Measurements from ENCODE around the gene TAP2. TPM values are rescaled to one million over a fixed set of nuclear protein-coding genes. Genes with fewer than 3 reads are reported as not detected.
"Not testable (repeated sequence)": the region's sequence is repeated elsewhere in the genome, so short reads cannot be mapped to it uniquely, and the experiment has no call there.

Gene TAP2
- total RNA-seq (2014; rRNA removed; shearing (Covaris generic); ENCODE audit: low replicate concordance): 93.0 and 140 TPM in 2 replicates

GRCh38 chr6:32838114-32838958 is at the start of gene TAP2:
TSS of gene TAP2 (minus strand) at chr6:32838739. CDS start at chr6:32838233, 506 bp downstream.
- H2AFZ ChIP-seq (ENCODE audit: low read length): no peak within 1 kb of the TSS
- H3K9me3 ChIP-seq (ENCODE audit: low read length): no peaks in the 10 kb centered on the region
- H3K4me2 ChIP-seq (ENCODE audit: low read depth, low read length, poor library complexity, severe bottlenecking): peak within 1 kb of the TSS; percentile 98
- H3K9ac ChIP-seq (ENCODE audit: low read length): peak within 1 kb of the TSS; percentile 98
- peaks cover 51% of the 10 kb centered on the region for H3K36me3 ChIP-seq (ENCODE audit: insufficient read depth, low read length)
- H3K27me3 ChIP-seq (ENCODE audit: low read length): no peaks in the 10 kb centered on the region
- H3K4me1 ChIP-seq (ENCODE audit: low read length): peaks cover 76% of the 10 kb centered on the region
- H3K79me2 ChIP-seq (ENCODE audit: low read length): peaks cover 66% of the 10 kb centered on the region
- H3K27ac ChIP-seq (ENCODE audit: low read length): peak within 1 kb of the TSS; percentile 85
- peak; percentile 97 for DNase-seq
- H3K4me3 ChIP-seq (ENCODE audit: low read length): peak within 1 kb of the TSS; percentile 90
- H3K9me2 ChIP-seq (replicated peaks; ENCODE audit: insufficient read depth, low read length): no peaks in the 10 kb centered on the region
- H4K20me1 ChIP-seq (ENCODE audit: insufficient read depth, low read depth, low read length): no peaks in the 10 kb centered on the region

- Histone ChIP-seq H3K79me2 (ENCODE audit: low read length) (no peaks in the 10 kb centered on the region), H3K4me1 (ENCODE audit: low read length) (peaks cover 9% of the 10 kb centered on the region), H3K27me3 (ENCODE audit: low read length) (no peaks in the 10 kb centered on the region), H3K27ac (ENCODE audit: low read length) (no peak overlapping the region), H3K4me3 (ENCODE audit: low read length) (no peak overlapping the region), H3K36me3 (ENCODE audit: insufficient read depth, low read length) (no peaks in the 10 kb centered on the region), H4K20me1 (ENCODE audit: insufficient read depth, low read depth, low read length) (no peaks in the 10 kb centered on the region), H3K9me2 (replicated peaks; ENCODE audit: insufficient read depth, low read length) (no peaks in the 10 kb centered on the region), H3K4me2 (ENCODE audit: low read depth, low read length, poor library complexity, severe bottlenecking) (no peak overlapping the region), H3K9me3 (ENCODE audit: low read length) (no peaks in the 10 kb centered on the region), H3K9ac (ENCODE audit: low read length) (no peak overlapping the region), H2AFZ (ENCODE audit: low read length) (no peak overlapping the region)
- no peak for DNase-seq
Observed at GRCh38 chr6:32887616-32888015, 49.1 kb upstream of the TAP2 start.

DNA sequence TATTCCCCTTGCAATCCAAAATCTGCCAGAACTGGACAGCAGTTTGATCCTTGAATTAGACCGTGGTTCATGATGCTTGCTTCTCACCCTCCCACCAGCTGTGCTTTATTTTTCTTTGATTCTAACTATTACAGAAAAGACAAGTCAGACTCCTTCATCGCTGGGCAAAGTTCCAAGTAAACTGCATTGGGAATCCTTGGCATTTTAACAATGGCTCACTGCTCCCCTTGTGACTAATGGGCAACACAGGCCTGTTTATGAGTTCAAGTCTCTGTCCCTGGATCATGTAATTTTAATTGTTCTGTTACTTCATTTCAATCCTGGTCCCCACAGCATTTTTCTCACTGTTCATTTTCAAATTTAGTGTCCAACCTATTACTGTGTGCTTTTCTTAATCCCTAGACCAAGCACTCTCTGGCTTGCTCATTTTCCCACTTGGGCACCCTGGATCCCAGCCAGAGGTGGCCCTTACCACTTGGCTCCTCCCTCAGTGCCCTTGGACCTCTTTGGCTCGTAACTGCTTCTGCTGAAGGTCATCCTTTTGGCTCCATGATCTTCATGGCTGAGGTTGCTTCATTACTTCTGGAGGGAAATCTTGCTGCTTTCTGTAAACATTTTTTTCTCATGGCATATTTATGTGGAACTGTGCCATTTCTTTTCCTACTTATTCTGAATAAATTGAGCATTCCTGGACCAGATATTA is 48.3 kb upstream of the TAP2 start:
- Histone ChIP-seq H3K79me2 (ENCODE audit: low read length) (no peaks in the 10 kb centered on the region), H3K4me2 (ENCODE audit: low read depth, low read length, poor library complexity, severe bottlenecking) (no peak overlapping the region), H3K9ac (ENCODE audit: low read length) (no peak overlapping the region), H3K4me3 (ENCODE audit: low read length) (no peak overlapping the region), H3K4me1 (ENCODE audit: low read length) (peaks cover 11% of the 10 kb centered on the region), H3K9me3 (ENCODE audit: low read length) (no peaks in the 10 kb centered on the region), H3K36me3 (ENCODE audit: insufficient read depth, low read length) (no peaks in the 10 kb centered on the region), H3K9me2 (replicated peaks; ENCODE audit: insufficient read depth, low read length) (no peaks in the 10 kb centered on the region), H4K20me1 (ENCODE audit: insufficient read depth, low read depth, low read length) (no peaks in the 10 kb centered on the region), H2AFZ (ENCODE audit: low read length) (no peak overlapping the region), H3K27ac (ENCODE audit: low read length) (no peak overlapping the region), H3K27me3 (ENCODE audit: low read length) (no peaks in the 10 kb centered on the region)
- no peak for DNase-seq

GRCh38 chr6:32885698-32886286 is 47.3 kb upstream of the TAP2 start:
- no peak overlapping the region for H3K4me2 ChIP-seq (ENCODE audit: low read depth, low read length, poor library complexity, severe bottlenecking)
- peak; percentile 94 for DNase-seq
- H4K20me1 ChIP-seq (ENCODE audit: insufficient read depth, low read depth, low read length): no peaks in the 10 kb centered on the region

DNA sequence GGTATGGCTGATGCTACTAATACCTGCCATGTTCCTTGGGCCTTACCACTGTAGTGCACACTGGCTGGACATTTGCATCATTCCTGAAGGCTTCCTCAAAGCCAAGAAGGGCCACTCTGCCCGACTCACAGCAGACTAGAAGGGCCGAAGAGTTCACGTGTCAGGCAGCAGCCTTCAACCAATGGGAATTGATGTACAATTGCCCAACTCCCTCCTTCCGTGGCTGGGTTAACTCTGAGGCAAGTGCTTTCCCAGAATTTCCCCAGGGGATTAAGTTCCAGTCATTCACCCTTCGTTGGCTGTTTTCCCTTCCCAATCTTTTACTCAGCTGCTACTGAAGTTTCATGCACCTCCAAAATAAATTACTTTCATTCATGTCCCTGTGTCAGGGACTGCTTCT is 45.2 kb upstream of the TAP2 start:
- Histone ChIP-seq H3K9me2 (replicated peaks; ENCODE audit: insufficient read depth, low read length) (no peaks in the 10 kb centered on the region), H3K27ac (ENCODE audit: low read length) (no peak overlapping the region), H3K9ac (ENCODE audit: low read length) (no peak overlapping the region), H3K4me1 (ENCODE audit: low read length) (peaks cover 27% of the 10 kb centered on the region), H3K4me2 (ENCODE audit: low read depth, low read length, poor library complexity, severe bottlenecking) (no peak overlapping the region), H3K4me3 (ENCODE audit: low read length) (no peak overlapping the region), H2AFZ (ENCODE audit: low read length) (no peak overlapping the region), H4K20me1 (ENCODE audit: insufficient read depth, low read depth, low read length) (no peaks in the 10 kb centered on the region), H3K9me3 (ENCODE audit: low read length) (no peaks in the 10 kb centered on the region), H3K36me3 (ENCODE audit: insufficient read depth, low read length) (no peaks in the 10 kb centered on the region), H3K79me2 (ENCODE audit: low read length) (no peaks in the 10 kb centered on the region), H3K27me3 (ENCODE audit: low read length) (no peaks in the 10 kb centered on the region)
- no peak for DNase-seq

More at GRCh38 chr6:32885698-32886286, 47.3 kb upstream of the TAP2 start:
- Histone ChIP-seq H3K9me2 (replicated peaks; ENCODE audit: insufficient read depth, low read length) (no peaks in the 10 kb centered on the region), H3K4me3 (ENCODE audit: low read length) (no peak overlapping the region), H3K36me3 (ENCODE audit: insufficient read depth, low read length) (no peaks in the 10 kb centered on the region), H3K9me3 (ENCODE audit: low read length) (no peaks in the 10 kb centered on the region), H3K79me2 (ENCODE audit: low read length) (no peaks in the 10 kb centered on the region), H3K4me1 (ENCODE audit: low read length) (peaks cover 19% of the 10 kb centered on the region), H3K27me3 (ENCODE audit: low read length) (no peaks in the 10 kb centered on the region), H3K9ac (ENCODE audit: low read length) (no peak overlapping the region), H3K27ac (ENCODE audit: low read length) (no peak overlapping the region), H2AFZ (ENCODE audit: low read length) (no peak overlapping the region)

- Histone ChIP-seq H3K4me3 (ENCODE audit: low read length) (no peak overlapping the region), H3K27ac (ENCODE audit: low read length) (no peak overlapping the region), H3K4me1 (ENCODE audit: low read length) (peaks cover 27% of the 10 kb centered on the region), H2AFZ (ENCODE audit: low read length) (no peak overlapping the region), H4K20me1 (ENCODE audit: insufficient read depth, low read depth, low read length) (no peaks in the 10 kb centered on the region), H3K4me2 (ENCODE audit: low read depth, low read length, poor library complexity, severe bottlenecking) (no peak overlapping the region), H3K9me3 (ENCODE audit: low read length) (no peaks in the 10 kb centered on the region), H3K9ac (ENCODE audit: low read length) (no peak overlapping the region), H3K79me2 (ENCODE audit: low read length) (no peaks in the 10 kb centered on the region), H3K36me3 (ENCODE audit: insufficient read depth, low read length) (no peaks in the 10 kb centered on the region), H3K27me3 (ENCODE audit: low read length) (no peaks in the 10 kb centered on the region), H3K9me2 (replicated peaks; ENCODE audit: insufficient read depth, low read length) (no peaks in the 10 kb centered on the region)
- DNase-seq: no peak
Observed at GRCh38 chr6:32882879-32883250, 44.3 kb upstream of the TAP2 start.

DNA sequence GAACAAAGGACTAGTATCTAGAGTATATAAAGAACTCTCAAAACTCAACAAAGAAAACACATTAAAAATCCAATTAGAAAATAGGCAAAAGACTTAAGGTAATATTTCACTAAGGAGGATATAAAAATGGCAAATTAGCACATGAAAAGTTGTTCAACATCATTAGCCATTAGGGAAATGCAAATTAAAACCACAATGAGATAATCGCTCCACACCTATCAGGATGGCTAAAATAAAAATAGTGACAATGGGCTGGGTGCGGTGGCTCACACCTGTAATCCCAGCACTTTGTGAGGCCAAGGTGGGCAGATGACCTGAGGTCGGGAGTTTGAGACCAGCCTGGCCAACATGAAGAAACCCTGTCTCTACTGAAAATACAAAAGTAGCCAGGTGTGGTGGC is 42.4 kb upstream of the TAP2 start:
- not testable (repeated sequence) for H3K4me3 ChIP-seq (ENCODE audit: low read length); H3K9ac ChIP-seq (ENCODE audit: low read length); H3K9me2 ChIP-seq (replicated peaks; ENCODE audit: insufficient read depth, low read length); H3K27me3 ChIP-seq (ENCODE audit: low read length); H3K9me3 ChIP-seq (ENCODE audit: low read length); H4K20me1 ChIP-seq (ENCODE audit: insufficient read depth, low read depth, low read length); H3K27ac ChIP-seq (ENCODE audit: low read length); H3K79me2 ChIP-seq (ENCODE audit: low read length); H2AFZ ChIP-seq (ENCODE audit: low read length); H3K36me3 ChIP-seq (ENCODE audit: insufficient read depth, low read length)
- Histone ChIP-seq H3K4me1 (ENCODE audit: low read length) (peaks cover 27% of the 10 kb centered on the region), H3K4me2 (ENCODE audit: low read depth, low read length, poor library complexity, severe bottlenecking) (peak overlapping the region; percentile 60)
- DNase-seq: peak; percentile 64

DNA sequence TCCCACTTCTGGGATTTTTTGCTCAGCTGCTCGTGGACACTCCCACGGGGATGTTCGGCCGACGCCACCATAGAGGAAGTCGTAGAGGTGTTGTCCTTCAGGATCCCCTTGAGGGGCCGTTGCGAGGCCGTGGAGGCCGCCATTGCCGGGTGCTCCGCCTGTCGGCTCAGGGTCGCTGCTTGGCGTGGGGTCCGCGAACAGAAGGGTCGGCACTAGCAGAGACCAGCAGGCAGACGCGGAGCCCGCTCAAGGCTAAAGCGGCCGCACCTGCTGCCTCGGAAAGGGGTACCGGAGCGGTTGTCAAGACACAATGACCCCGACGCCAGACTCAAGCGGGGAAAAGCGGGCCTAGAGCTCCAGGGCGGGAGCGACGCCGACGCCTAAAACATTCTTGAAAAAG is 41.2 kb upstream of the TAP2 start:
- no peak for DNase-seq
- Histone ChIP-seq H3K9me2 (replicated peaks; ENCODE audit: insufficient read depth, low read length) (no peaks in the 10 kb centered on the region), H3K4me1 (ENCODE audit: low read length) (peaks cover 27% of the 10 kb centered on the region), H3K4me2 (ENCODE audit: low read depth, low read length, poor library complexity, severe bottlenecking) (no peak overlapping the region), H2AFZ (ENCODE audit: low read length) (no peak overlapping the region), H3K9ac (ENCODE audit: low read length) (no peak overlapping the region), H4K20me1 (ENCODE audit: insufficient read depth, low read depth, low read length) (no peaks in the 10 kb centered on the region), H3K36me3 (ENCODE audit: insufficient read depth, low read length) (no peaks in the 10 kb centered on the region), H3K79me2 (ENCODE audit: low read length) (no peaks in the 10 kb centered on the region), H3K27ac (ENCODE audit: low read length) (no peak overlapping the region), H3K27me3 (ENCODE audit: low read length) (no peaks in the 10 kb centered on the region), H3K9me3 (ENCODE audit: low read length) (no peaks in the 10 kb centered on the region), H3K4me3 (ENCODE audit: low read length) (no peak overlapping the region)
